GM12878 (cell line): ENCODE data around the gene NFATC3. TPM values are rescaled to one million over a fixed set of nuclear protein-coding genes. Genes with fewer than 3 reads are reported as not detected.

Experiments used
- ATAC-seq: fragments of 200-7000 bp; cut with Tn5 transposase; 3 replicates; pipeline ENCODE4 v1.9.1; 2020; ENCODE audit warnings: mild to moderate bottlenecking, moderate library complexity
- BruUV-seq: library from RNA; stranded (reverse); fragments of 400-500 nt; replicated peaks from 2 replicates; lab custom pipeline; 2021; lab: Mats Ljungman, UMichigan
- CTCF ChIA-PET: fragments of 300-600 bp; sonication (Branson Sonifier 250); formaldehyde crosslinking; extraction: SDS; loops from one replicate; lab custom pipeline; 2021; ENCODE audit warnings: inconsistent platforms; lab: Yijun Ruan, JAX
- POLR2A ChIA-PET: fragments of 350-600 bp; formaldehyde crosslinking; extraction: SDS; loops from one replicate; lab custom pipeline; 2021; ENCODE audit warnings: inconsistent platforms; lab: Charles Lee
- RAD21 ChIA-PET: fragments of 300-600 bp; sonication (Branson Sonifier 250); formaldehyde crosslinking; loops from one replicate; lab custom pipeline; 2023; ENCODE audit warnings: antibody characterized with exemption; ENCODE audit not compliant: unreplicated experiment; lab: Charles Lee
- SMC1A ChIA-PET: fragments of 300-600 bp; sonication (Branson Sonifier 250); formaldehyde crosslinking; loops from one replicate; lab custom pipeline; 2023; ENCODE audit not compliant: unreplicated experiment, uncharacterized antibody; lab: Charles Lee
- DNase-seq: peaks from one replicate; pipeline ENCODE4 v3.0.0-alpha.2; 2011; ENCODE audit warnings: low read depth, low spot score
- FAIRE-seq: peaks from 3 replicates; lab custom pipeline; 2011; peaks lifted over from hg19 to GRCh38; lab: Jason Lieb, UNC
- H2AFZ ChIP-seq: 2 replicates; pipeline ENCODE4 v1.6.0; 2011; ENCODE audit warnings: low read depth, low read length, control low read depth; ENCODE audit not compliant: control insufficient read depth
- H3K27ac ChIP-seq: 2 replicates; pipeline ENCODE4 v1.5.1; 2011; ENCODE audit warnings: control low read depth; ENCODE audit not compliant: control insufficient read depth, insufficient read depth
- H3K27me3 ChIP-seq, 2 experiments: replicated peaks in 1 of 2; 2 replicates each; pipeline versions ENCODE4 v1.6.0 to v1.6.1; 2011; ENCODE audit warnings: low read length in 1 of 2; ENCODE audit not compliant: control insufficient read depth in 2 of 2, insufficient read depth in 2 of 2
- H3K36me3 ChIP-seq, 2 experiments: 2 replicates each; pipeline ENCODE4 v1.5.1; 2011; ENCODE audit warnings: low read length in 1 of 2; ENCODE audit not compliant: control insufficient read depth in 2 of 2, insufficient read depth in 2 of 2
- H3K4me1 ChIP-seq: 2 replicates; pipeline ENCODE4 v1.6.1; 2011; ENCODE audit warnings: mild to moderate bottlenecking, low read length, moderate library complexity, mixed read lengths; ENCODE audit not compliant: control insufficient read depth, insufficient read depth
- H3K4me2 ChIP-seq: 2 replicates; pipeline ENCODE4 v1.6.0; 2011; ENCODE audit warnings: control low read depth; ENCODE audit not compliant: control insufficient read depth, insufficient read depth
- H3K4me3 ChIP-seq: fragments of 200-600 bp; sonication (generic); 2 replicates; pipeline ENCODE4 v1.5.1; 2016
- H3K79me2 ChIP-seq: 2 replicates; pipeline ENCODE4 v1.6.0; 2011; ENCODE audit warnings: low read length; ENCODE audit not compliant: control insufficient read depth, insufficient read depth
- H3K9ac ChIP-seq: 2 replicates; pipeline ENCODE4 v1.8.0; 2011; ENCODE audit warnings: low read length, control low read depth, mixed read lengths; ENCODE audit not compliant: control insufficient read depth, insufficient read depth
- H3K9me3 ChIP-seq: replicated peaks from 3 replicates; pipeline ENCODE4 v1.5.1; 2011; ENCODE audit warnings: mild to moderate bottlenecking, low read length; ENCODE audit not compliant: control insufficient read depth, insufficient read depth
- H4K20me1 ChIP-seq: 2 replicates; pipeline ENCODE4 v1.6.0; 2011; ENCODE audit not compliant: control insufficient read depth, insufficient read depth
- BCL3 ChIP-seq: IDR thresholded peaks from 2 replicates; pipeline ENCODE4 v1.6.1; 2011; ENCODE audit warnings: borderline replicate concordance, low read depth, mild to moderate bottlenecking, moderate library complexity, low read length; ENCODE audit not compliant: insufficient read depth, poor library complexity, severe bottlenecking
- BHLHE40 ChIP-seq, 2 experiments: fragments of 450-650 bp in 1 of 2; IDR thresholded peaks; 2 replicates each; pipeline ENCODE4 v1.6.1; 2011 to 2017; ENCODE audit warnings: low read depth in 2 of 2, borderline replicate concordance in 1 of 2, improper control_type of control experiment in 1 of 2, low read length in 1 of 2, mild to moderate bottlenecking in 1 of 2
- CHD2 ChIP-seq: IDR thresholded peaks from 2 replicates; pipeline ENCODE4 v1.6.1; 2011; ENCODE audit warnings: low read depth, low read length, improper control_type of control experiment, borderline replicate concordance
- EED ChIP-seq: sonication (generic); IDR thresholded peaks from 2 replicates; pipeline ENCODE4 v1.6.1; 2016; ENCODE audit warnings: antibody characterized with exemption, low read depth
- EZH2 ChIP-seq: IDR thresholded peaks from 2 replicates; pipeline ENCODE4 v1.6.1; 2012; ENCODE audit warnings: low read depth, mild to moderate bottlenecking, control low read depth, inconsistent platforms, low read length, borderline replicate concordance; ENCODE audit not compliant: control insufficient read depth
- LARP7 ChIP-seq: fragments of 450-650 bp; IDR thresholded peaks from 2 replicates; pipeline ENCODE4 v1.6.1; 2017; ENCODE audit warnings: mild to moderate bottlenecking
- MTA2 ChIP-seq: fragments of 450-650 bp; IDR thresholded peaks from 2 replicates; pipeline ENCODE4 v1.6.1; 2016; ENCODE audit warnings: low read depth, mild to moderate bottlenecking, moderate library complexity
- NKRF ChIP-seq: fragments of 450-650 bp; conservative IDR thresholded peaks from 2 replicates; pipeline ENCODE4 v1.6.1; 2017; ENCODE audit warnings: mild to moderate bottlenecking, moderate library complexity
- PKNOX1 ChIP-seq: fragments of 450-650 bp; IDR thresholded peaks from 2 replicates; pipeline ENCODE4 v1.6.1; 2016; ENCODE audit warnings: mild to moderate bottlenecking
- RAD51 ChIP-seq: fragments of 450-650 bp; IDR thresholded peaks from 2 replicates; pipeline ENCODE4 v1.6.1; 2016; ENCODE audit warnings: moderate library complexity, mild to moderate bottlenecking, inconsistent platforms
- RFX5 ChIP-seq: IDR thresholded peaks from 2 replicates; pipeline ENCODE4 v1.6.1; 2011; ENCODE audit warnings: low read depth, low read length, improper control_type of control experiment
- SUPT20H ChIP-seq: IDR thresholded peaks from 2 replicates; pipeline ENCODE4 v1.6.1; 2011; ENCODE audit warnings: low read depth, mild to moderate bottlenecking, low read length, moderate library complexity, borderline replicate concordance; ENCODE audit not compliant: control insufficient read depth
- TAF1 ChIP-seq: IDR thresholded peaks from 2 replicates; pipeline ENCODE4 v1.6.1; 2011; ENCODE audit warnings: mild to moderate bottlenecking, low read depth, low read length, borderline replicate concordance
- ZBTB40 ChIP-seq: fragments of 450-650 bp; IDR thresholded peaks from 2 replicates; pipeline ENCODE4 v1.6.1; 2016; ENCODE audit warnings: mild to moderate bottlenecking, moderate library complexity, borderline replicate concordance
- WGBS: methylation state at CpG from one replicate; pipeline ENCODE4 v1.1.6; 2016; ENCODE audit warnings: low lambda C conversion rate; ENCODE audit not compliant: insufficient replicate concordance, insufficient coverage; ENCODE audit errors: missing lambda C conversion rate; 5-methylcytosine and 5-hydroxymethylcytosine counted together
- in situ Hi-C: fragments of 300-500 bp; cut with MboI; formaldehyde crosslinking; loops from 9 replicates; pipeline ENCODE4 v1.14.3; 2018; ENCODE audit warnings: mixed read lengths
- intact Hi-C: fragments of 100-400 bp; cut with micrococcal nuclease; formaldehyde crosslinking; loops from one replicate; pipeline ENCODE4 v1.14.2; 2022; ENCODE audit not compliant: unreplicated experiment
- polyA plus RNA-seq, 11 experiments: library from polyadenylated mRNA; depleted of rRNA in 4 of 11; unstranded in 6 of 11; stranded (reverse) in 5 of 11; fragments of >200 nt; fragmentation: Nextera tagmentation in 4 of 11; fragmentation: Illumina TruSeq in 1 of 11; extraction: Ambion mirVana in 4 of 11; extraction: Trizol in 1 of 11; gene quantifications; 1 replicate in 1 of 11; 2 replicates in 10 of 11; pipeline versions ENCODE4 v1.2.1 to v1.2.3, GENCODE V29; 2011 to 2016; ENCODE audit warnings: inconsistent platforms in 2 of 11, missing spikeins in 2 of 11, low read depth in 1 of 11
- total RNA-seq, 4 experiments: library from RNA; depleted of rRNA in 3 of 4; stranded (reverse); fragments of >200 nt in 3 of 4; fragmentation: Illumina TruSeq in 1 of 4; extraction: Trizol in 1 of 4; gene quantifications; 2 replicates each; pipeline versions ENCODE4 v1.2.1 to v1.2.3, GENCODE V29; 2013 to 2021

The NFATC3 gene
- total and polyA plus RNA-seq, 10 of the 15 experiments (the other 5 are each of a cell fraction or from before 2014, with no cell fraction given): 4.2 to 37.6 (median 24.9) TPM

GRCh38 chr16:68255712-68256111, 170.5 kb downstream of the NFATC3 start:
- H4K20me1 ChIP-seq: no peaks in the 10 kb centered on the region
- no peak overlapping the region for H3K9ac ChIP-seq
- CTCF ChIA-PET: interaction anchor here (1.2 kb wide), 1 partner anchor 8 kb away, joined by 4 read pairs; no protein-coding TSS in a partner anchor
- H3K27ac ChIP-seq: no peak overlapping the region
- intact Hi-C loops (no loop called here), in situ Hi-C loops (loop anchor here (5.0 kb wide), 1 partner anchor 72 kb away; no protein-coding TSS in a partner anchor)
- H3K36me3 ChIP-seq: peaks cover 3 to 7% of the 10 kb centered on the region in 2 experiments; a peak in 3 of 4 replicates
- SMC1A ChIA-PET: interaction anchor here (1.4 kb wide), 1 partner anchor 64 kb away, joined by 3 read pairs; no protein-coding TSS in a partner anchor
- no peaks in the 10 kb centered on the region for H3K27me3 ChIP-seq
- no peaks in the 10 kb centered on the region for H3K79me2 ChIP-seq
- RAD21 ChIA-PET: no interaction called here
- no peak overlapping the region for H3K4me3 ChIP-seq
- FAIRE-seq (no peak), DNase-seq (no peak), ATAC-seq (no peak)
- H3K4me1 ChIP-seq: peaks cover 17% of the 10 kb centered on the region
- POLR2A ChIA-PET: no interaction called here
- H3K9me3 ChIP-seq: no peaks in the 10 kb centered on the region
- H2AFZ ChIP-seq: no peak overlapping the region
- 94% methylated on average over 18 of the region's 18 CpGs for WGBS
- H3K4me2 ChIP-seq: no peak overlapping the region
- BruUV-seq: no TSS peak
- TF ChIP-seq EED (no peak), PKNOX1 (no peak), BHLHE40 (IDR thresholded peaks at IDR 0.05; ENCODE audit: borderline replicate concordance in 1 of 2, low read depth in 2 of 2, low read length in 1 of 2) (no peak), ZBTB40 (no peak), LARP7 (no peak), RFX5 (no peak), BCL3 (no peak), RAD51 (no peak), SUPT20H (no peak), EZH2 (no peak), CHD2 (no peak), NKRF (no peak), TAF1 (no peak), MTA2 (no peak)
